GM12878 (cell line): ENCODE measurements around the gene GALC. TPM values are rescaled to one million over a fixed set of nuclear protein-coding genes. Genes with fewer than 3 reads are reported as not detected.

Experiments used
- ATAC-seq: fragments of 200-7000 bp; cut with Tn5 transposase; 3 replicates; pipeline ENCODE4 v1.9.1; 2020; ENCODE audit warnings: mild to moderate bottlenecking, moderate library complexity
- BruUV-seq: library from RNA; stranded (reverse); fragments of 400-500 nt; replicated peaks from 2 replicates; lab custom pipeline; 2021; lab: Mats Ljungman, UMichigan
- CTCF ChIA-PET: fragments of 300-600 bp; sonication (Branson Sonifier 250); formaldehyde crosslinking; extraction: SDS; loops from one replicate; lab custom pipeline; 2021; ENCODE audit warnings: inconsistent platforms; lab: Yijun Ruan, JAX
- POLR2A ChIA-PET: fragments of 350-600 bp; formaldehyde crosslinking; extraction: SDS; loops from one replicate; lab custom pipeline; 2021; ENCODE audit warnings: inconsistent platforms; lab: Charles Lee
- RAD21 ChIA-PET: fragments of 300-600 bp; sonication (Branson Sonifier 250); formaldehyde crosslinking; loops from one replicate; lab custom pipeline; 2023; ENCODE audit warnings: antibody characterized with exemption; ENCODE audit not compliant: unreplicated experiment; lab: Charles Lee
- SMC1A ChIA-PET: fragments of 300-600 bp; sonication (Branson Sonifier 250); formaldehyde crosslinking; loops from one replicate; lab custom pipeline; 2023; ENCODE audit not compliant: unreplicated experiment, uncharacterized antibody; lab: Charles Lee
- DNase-seq: peaks from one replicate; pipeline ENCODE4 v3.0.0-alpha.2; 2011; ENCODE audit warnings: low read depth, low spot score
- FAIRE-seq: peaks from 3 replicates; lab custom pipeline; 2011; peaks lifted over from hg19 to GRCh38; lab: Jason Lieb, UNC
- H2AFZ ChIP-seq: 2 replicates; pipeline ENCODE4 v1.6.0; 2011; ENCODE audit warnings: low read depth, low read length, control low read depth; ENCODE audit not compliant: control insufficient read depth
- H3K27ac ChIP-seq: 2 replicates; pipeline ENCODE4 v1.5.1; 2011; ENCODE audit warnings: control low read depth; ENCODE audit not compliant: control insufficient read depth, insufficient read depth
- H3K27me3 ChIP-seq, 2 experiments: replicated peaks in 1 of 2; 2 replicates each; pipeline versions ENCODE4 v1.6.0 to v1.6.1; 2011; ENCODE audit warnings: low read length in 1 of 2; ENCODE audit not compliant: control insufficient read depth in 2 of 2, insufficient read depth in 2 of 2
- H3K36me3 ChIP-seq, 2 experiments: 2 replicates each; pipeline ENCODE4 v1.5.1; 2011; ENCODE audit warnings: low read length in 1 of 2; ENCODE audit not compliant: control insufficient read depth in 2 of 2, insufficient read depth in 2 of 2
- H3K4me1 ChIP-seq: 2 replicates; pipeline ENCODE4 v1.6.1; 2011; ENCODE audit warnings: mild to moderate bottlenecking, low read length, moderate library complexity, mixed read lengths; ENCODE audit not compliant: control insufficient read depth, insufficient read depth
- H3K4me2 ChIP-seq: 2 replicates; pipeline ENCODE4 v1.6.0; 2011; ENCODE audit warnings: control low read depth; ENCODE audit not compliant: control insufficient read depth, insufficient read depth
- H3K4me3 ChIP-seq: fragments of 200-600 bp; sonication (generic); 2 replicates; pipeline ENCODE4 v1.5.1; 2016
- H3K79me2 ChIP-seq: 2 replicates; pipeline ENCODE4 v1.6.0; 2011; ENCODE audit warnings: low read length; ENCODE audit not compliant: control insufficient read depth, insufficient read depth
- H3K9ac ChIP-seq: 2 replicates; pipeline ENCODE4 v1.8.0; 2011; ENCODE audit warnings: low read length, control low read depth, mixed read lengths; ENCODE audit not compliant: control insufficient read depth, insufficient read depth
- H3K9me3 ChIP-seq: replicated peaks from 3 replicates; pipeline ENCODE4 v1.5.1; 2011; ENCODE audit warnings: mild to moderate bottlenecking, low read length; ENCODE audit not compliant: control insufficient read depth, insufficient read depth
- H4K20me1 ChIP-seq: 2 replicates; pipeline ENCODE4 v1.6.0; 2011; ENCODE audit not compliant: control insufficient read depth, insufficient read depth
- CREB1 ChIP-seq: IDR thresholded peaks from 2 replicates; pipeline ENCODE4 v1.6.1; 2012; ENCODE audit warnings: low read depth, mild to moderate bottlenecking, inconsistent platforms
- DPF2 ChIP-seq: fragments of 450-650 bp; IDR thresholded peaks from 2 replicates; pipeline ENCODE4 v1.6.1; 2017; ENCODE audit warnings: mild to moderate bottlenecking
- IKZF1 ChIP-seq: fragments of 450-650 bp; conservative IDR thresholded peaks from 2 replicates; pipeline ENCODE4 v1.6.1; 2017; ENCODE audit warnings: antibody characterized with exemption, mild to moderate bottlenecking
- JUNB ChIP-seq: IDR thresholded peaks from 2 replicates; pipeline ENCODE4 v1.6.1; 2016; ENCODE audit warnings: antibody characterized with exemption, mild to moderate bottlenecking
- RBBP5 ChIP-seq: fragments of 200-600 bp; sonication (generic); conservative IDR thresholded peaks from 2 replicates; pipeline ENCODE4 v1.6.1; 2016
- SIN3A ChIP-seq: IDR thresholded peaks from 2 replicates; pipeline ENCODE4 v1.6.1; 2012; ENCODE audit warnings: low read depth, low read length, improper control_type of control experiment
- SUZ12 ChIP-seq: fragments of 200-600 bp; sonication (generic); IDR thresholded peaks from one replicate; pipeline ENCODE4 v1.6.1; 2018; ENCODE audit warnings: antibody characterized with exemption, mild to moderate bottlenecking; ENCODE audit not compliant: unreplicated experiment
- WRNIP1 ChIP-seq: IDR thresholded peaks from 2 replicates; pipeline ENCODE4 v1.6.1; 2011; ENCODE audit warnings: low read depth, low read length, improper control_type of control experiment, borderline replicate concordance
- WGBS: methylation state at CpG from one replicate; pipeline ENCODE4 v1.1.6; 2016; ENCODE audit warnings: low lambda C conversion rate; ENCODE audit not compliant: insufficient replicate concordance, insufficient coverage; ENCODE audit errors: missing lambda C conversion rate; 5-methylcytosine and 5-hydroxymethylcytosine counted together
- in situ Hi-C: fragments of 300-500 bp; cut with MboI; formaldehyde crosslinking; loops from 9 replicates; pipeline ENCODE4 v1.14.3; 2018; ENCODE audit warnings: mixed read lengths
- intact Hi-C: fragments of 100-400 bp; cut with micrococcal nuclease; formaldehyde crosslinking; loops from one replicate; pipeline ENCODE4 v1.14.2; 2022; ENCODE audit not compliant: unreplicated experiment
- polyA plus RNA-seq, 11 experiments: library from polyadenylated mRNA; depleted of rRNA in 4 of 11; unstranded in 6 of 11; stranded (reverse) in 5 of 11; fragments of >200 nt; fragmentation: Nextera tagmentation in 4 of 11; fragmentation: Illumina TruSeq in 1 of 11; extraction: Ambion mirVana in 4 of 11; extraction: Trizol in 1 of 11; gene quantifications; 1 replicate in 1 of 11; 2 replicates in 10 of 11; pipeline versions ENCODE4 v1.2.1 to v1.2.3, GENCODE V29; 2011 to 2016; ENCODE audit warnings: inconsistent platforms in 2 of 11, missing spikeins in 2 of 11, low read depth in 1 of 11
- total RNA-seq, 4 experiments: library from RNA; depleted of rRNA in 3 of 4; stranded (reverse); fragments of >200 nt in 3 of 4; fragmentation: Illumina TruSeq in 1 of 4; extraction: Trizol in 1 of 4; gene quantifications; 2 replicates each; pipeline versions ENCODE4 v1.2.1 to v1.2.3, GENCODE V29; 2013 to 2021
- TF ChIP-seq, protein P1 (sequence below): fragments of 450-650 bp; formaldehyde crosslinking; IDR thresholded peaks from 2 replicates; pipeline ENCODE4 v1.4.0; 2020; ENCODE audit warnings: mild to moderate bottlenecking, moderate library complexity
- TF ChIP-seq, protein P2 (sequence below): fragments of 450-650 bp; IDR thresholded peaks from 2 replicates; pipeline ENCODE4 v1.6.1; 2016; ENCODE audit warnings: mild to moderate bottlenecking

The GALC gene
- total and polyA plus RNA-seq, 10 of the 15 experiments (the other 5 are each of a cell fraction or from before 2014, with no cell fraction given), result 1.3 to 14.0 (median 4.5) TPM

DNA sequence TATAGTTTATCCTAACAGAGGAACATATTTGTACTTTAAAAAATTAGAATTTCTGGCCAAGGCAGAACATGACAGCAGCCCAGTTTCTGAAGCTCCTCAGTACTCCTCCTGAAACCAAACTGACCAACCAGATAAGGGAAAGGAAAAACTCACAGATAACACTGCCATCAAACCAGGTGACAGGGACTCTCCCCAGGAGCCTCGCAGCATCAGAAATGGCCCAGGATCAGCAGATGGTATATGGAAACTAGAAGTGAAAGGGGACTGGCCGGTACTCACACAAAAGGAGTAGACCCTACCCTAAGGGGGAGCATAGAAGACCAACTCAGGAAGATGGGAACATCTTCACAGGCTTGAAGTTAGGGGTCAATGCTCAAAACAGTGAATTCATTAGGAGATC, 22.0 kb downstream of the GALC start:
- no peak overlapping the region for H2AFZ ChIP-seq
- H3K4me3 ChIP-seq, result no peak overlapping the region
- in situ Hi-C loops (no loop called here), intact Hi-C loops (no loop called here)
- ChIA-PET SMC1A (interaction anchor here (1.0 to 2.9 kb wide), 3 partner anchors 19 to 57 kb away, joined by 3 to 13 read pairs (median 4); no protein-coding TSS in a partner anchor), POLR2A (no interaction called here), RAD21 (interaction anchor here (0.6 kb wide), 1 partner anchor 42 kb away, joined by 3 read pairs; no protein-coding TSS in a partner anchor), CTCF (interaction anchor here (1.6 kb wide), 2 partner anchors 18 to 21 kb away, joined by 4 to 5 read pairs; no protein-coding TSS in a partner anchor)
- WGBS, result 39% methylated on average over 2 of the region's 2 CpGs
- TF ChIP-seq CREB1 (no peak), JUNB (0 out of 2 replicates have a peak, but pooled peaks have one; percentile 11), IKZF1 (no peak), SIN3A (no peak), DPF2 (no peak), RBBP5 (no peak), SUZ12 (no peak), WRNIP1 (no peak)
- TF ChIP-seq, protein P1, sequence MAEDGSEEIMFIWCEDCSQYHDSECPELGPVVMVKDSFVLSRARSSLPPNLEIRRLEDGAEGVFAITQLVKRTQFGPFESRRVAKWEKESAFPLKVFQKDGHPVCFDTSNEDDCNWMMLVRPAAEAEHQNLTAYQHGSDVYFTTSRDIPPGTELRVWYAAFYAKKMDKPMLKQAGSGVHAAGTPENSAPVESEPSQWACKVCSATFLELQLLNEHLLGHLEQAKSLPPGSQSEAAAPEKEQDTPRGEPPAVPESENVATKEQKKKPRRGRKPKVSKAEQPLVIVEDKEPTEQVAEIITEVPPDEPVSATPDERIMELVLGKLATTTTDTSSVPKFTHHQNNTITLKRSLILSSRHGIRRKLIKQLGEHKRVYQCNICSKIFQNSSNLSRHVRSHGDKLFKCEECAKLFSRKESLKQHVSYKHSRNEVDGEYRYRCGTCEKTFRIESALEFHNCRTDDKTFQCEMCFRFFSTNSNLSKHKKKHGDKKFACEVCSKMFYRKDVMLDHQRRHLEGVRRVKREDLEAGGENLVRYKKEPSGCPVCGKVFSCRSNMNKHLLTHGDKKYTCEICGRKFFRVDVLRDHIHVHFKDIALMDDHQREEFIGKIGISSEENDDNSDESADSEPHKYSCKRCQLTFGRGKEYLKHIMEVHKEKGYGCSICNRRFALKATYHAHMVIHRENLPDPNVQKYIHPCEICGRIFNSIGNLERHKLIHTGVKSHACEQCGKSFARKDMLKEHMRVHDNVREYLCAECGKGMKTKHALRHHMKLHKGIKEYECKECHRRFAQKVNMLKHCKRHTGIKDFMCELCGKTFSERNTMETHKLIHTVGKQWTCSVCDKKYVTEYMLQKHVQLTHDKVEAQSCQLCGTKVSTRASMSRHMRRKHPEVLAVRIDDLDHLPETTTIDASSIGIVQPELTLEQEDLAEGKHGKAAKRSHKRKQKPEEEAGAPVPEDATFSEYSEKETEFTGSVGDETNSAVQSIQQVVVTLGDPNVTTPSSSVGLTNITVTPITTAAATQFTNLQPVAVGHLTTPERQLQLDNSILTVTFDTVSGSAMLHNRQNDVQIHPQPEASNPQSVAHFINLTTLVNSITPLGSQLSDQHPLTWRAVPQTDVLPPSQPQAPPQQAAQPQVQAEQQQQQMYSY (CRISPR knock-in tag), result no peak
- TF ChIP-seq, protein P2, sequence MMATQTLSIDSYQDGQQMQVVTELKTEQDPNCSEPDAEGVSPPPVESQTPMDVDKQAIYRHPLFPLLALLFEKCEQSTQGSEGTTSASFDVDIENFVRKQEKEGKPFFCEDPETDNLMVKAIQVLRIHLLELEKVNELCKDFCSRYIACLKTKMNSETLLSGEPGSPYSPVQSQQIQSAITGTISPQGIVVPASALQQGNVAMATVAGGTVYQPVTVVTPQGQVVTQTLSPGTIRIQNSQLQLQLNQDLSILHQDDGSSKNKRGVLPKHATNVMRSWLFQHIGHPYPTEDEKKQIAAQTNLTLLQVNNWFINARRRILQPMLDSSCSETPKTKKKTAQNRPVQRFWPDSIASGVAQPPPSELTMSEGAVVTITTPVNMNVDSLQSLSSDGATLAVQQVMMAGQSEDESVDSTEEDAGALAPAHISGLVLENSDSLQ, result peak; percentile 44; the same call in 1 of the 2 replicates
- peak; percentile 93 for ATAC-seq
- no peaks in the 10 kb centered on the region; the same call in 1 of the 2 replicates for H3K4me1 ChIP-seq
- H3K79me2 ChIP-seq, result no peaks in the 10 kb centered on the region
- no peak for FAIRE-seq
- H3K27ac ChIP-seq, result no peak overlapping the region
- no peaks in the 10 kb centered on the region for H3K36me3 ChIP-seq
- no peak for DNase-seq
- H3K9ac ChIP-seq, result no peak overlapping the region
- no peaks in the 10 kb centered on the region for H3K27me3 ChIP-seq
- no TSS peak for BruUV-seq
- H4K20me1 ChIP-seq, result no peaks in the 10 kb centered on the region
- no peak overlapping the region for H3K4me2 ChIP-seq
- no peaks in the 10 kb centered on the region for H3K9me3 ChIP-seq
